Esophagus squamous epithelium (tissue), 5 donors: ENCODE results near the gene KAZN. TPM values are rescaled to one million over a fixed set of nuclear protein-coding genes. Genes with fewer than 3 reads are reported as not detected.

ENCODE experiments used
- DNase-seq: peaks from one replicate; lab custom pipeline; 2025; lab: John Stamatoyannopoulos, UW
- H3K27ac ChIP-seq, 4 donors: fragments of 200-600 bp; sonication (generic); one replicate each; pipeline ENCODE4 v1.5.1; 2016 to 2019; ENCODE audit warnings: mild to moderate bottlenecking in 1 of 4
- H3K27me3 ChIP-seq, 4 donors: fragments of 200-600 bp; sonication (generic); 1 replicate in 3 of 4; 2 replicates in 1 of 4; pipeline versions ENCODE4 v1.5.1 to v1.6.0; 2017 to 2021; ENCODE audit warnings: antibody characterized with exemption in 1 of 4
- H3K36me3 ChIP-seq, 3 donors: fragments of 200-600 bp; sonication (generic); one replicate each; pipeline ENCODE4 v1.5.1; 2016 to 2019
- H3K4me1 ChIP-seq, 3 donors: fragments of 200-600 bp; sonication (generic); one replicate each; pipeline ENCODE4 v1.5.1; 2017 to 2019
- H3K4me3 ChIP-seq, 4 donors: fragments of 200-600 bp; sonication (generic); 1 replicate in 3 of 4; 2 replicates in 1 of 4; pipeline ENCODE4 v1.5.1; 2016 to 2019; ENCODE audit warnings: mild to moderate bottlenecking in 2 of 4, moderate library complexity in 1 of 4
- H3K9me3 ChIP-seq, 3 donors: fragments of 200-600 bp; sonication (generic); one replicate each; pipeline ENCODE4 v1.5.1; 2016 to 2019
- POLR2A ChIP-seq, 4 donors: fragments of 450-650 bp; IDR thresholded peaks; one replicate each; pipeline ENCODE4 v1.6.1; 2017; ENCODE audit warnings: antibody characterized with exemption in 4 of 4, mild to moderate bottlenecking in 4 of 4, moderate library complexity in 3 of 4
- WGBS, 2 donors: methylation state at CpG; one replicate each; pipeline ENCODE4 v1.1.5; 2018; 5-methylcytosine and 5-hydroxymethylcytosine counted together
- intact Hi-C: fragments of 100-400 bp; cut with DNase I; formaldehyde crosslinking; loops from one replicate; pipeline ENCODE4 v1.15.0; 2022
- total RNA-seq, 4 donors: library from RNA; depleted of rRNA; stranded (reverse); fragments of >200 nt; gene quantifications; one replicate each; pipeline ENCODE4 v1.1.0, GENCODE V29; 2016
- TF ChIP-seq, protein P1 (sequence below), 6 experiments: fragments of 450-650 bp in 4 of 6; fragments of 200-600 bp in 2 of 6; sonication (generic) in 2 of 6; IDR thresholded peaks; one replicate each; pipeline ENCODE4 v1.5.1; 2016 to 2019; ENCODE audit warnings: antibody characterized with exemption in 6 of 6, mild to moderate bottlenecking in 4 of 6, moderate library complexity in 4 of 6
- donor health status: DM: yes; HTN: yes; CAD: no.

Gene KAZN
- total RNA-seq, 4 donors from 2014 or later = 25.0 to 54.5 (median 30.8) TPM

DNA sequence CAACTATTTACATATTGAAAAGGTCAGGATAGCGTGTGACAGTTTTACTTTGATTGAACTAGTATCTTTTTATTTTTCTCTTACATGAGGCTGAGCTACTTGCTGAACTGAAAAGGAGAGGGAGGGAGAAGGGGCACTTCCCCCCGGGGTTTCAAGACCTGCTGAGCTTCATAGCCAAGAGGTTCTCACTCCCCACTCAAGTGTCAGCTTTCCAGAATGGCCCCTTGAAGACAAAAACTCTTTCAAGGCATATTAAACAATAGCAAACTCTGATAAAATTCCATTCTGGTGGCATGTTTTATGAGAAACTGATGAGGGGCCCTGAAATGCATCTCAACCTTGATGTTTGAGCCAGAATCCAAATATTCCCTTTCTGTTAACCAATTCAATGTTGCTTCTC, 143.0 kb downstream of the KAZN start:
- H3K9me3 ChIP-seq = no peaks in the 10 kb centered on the region
- H3K4me3 ChIP-seq = no peak overlapping the region
- TF ChIP-seq, protein P1, sequence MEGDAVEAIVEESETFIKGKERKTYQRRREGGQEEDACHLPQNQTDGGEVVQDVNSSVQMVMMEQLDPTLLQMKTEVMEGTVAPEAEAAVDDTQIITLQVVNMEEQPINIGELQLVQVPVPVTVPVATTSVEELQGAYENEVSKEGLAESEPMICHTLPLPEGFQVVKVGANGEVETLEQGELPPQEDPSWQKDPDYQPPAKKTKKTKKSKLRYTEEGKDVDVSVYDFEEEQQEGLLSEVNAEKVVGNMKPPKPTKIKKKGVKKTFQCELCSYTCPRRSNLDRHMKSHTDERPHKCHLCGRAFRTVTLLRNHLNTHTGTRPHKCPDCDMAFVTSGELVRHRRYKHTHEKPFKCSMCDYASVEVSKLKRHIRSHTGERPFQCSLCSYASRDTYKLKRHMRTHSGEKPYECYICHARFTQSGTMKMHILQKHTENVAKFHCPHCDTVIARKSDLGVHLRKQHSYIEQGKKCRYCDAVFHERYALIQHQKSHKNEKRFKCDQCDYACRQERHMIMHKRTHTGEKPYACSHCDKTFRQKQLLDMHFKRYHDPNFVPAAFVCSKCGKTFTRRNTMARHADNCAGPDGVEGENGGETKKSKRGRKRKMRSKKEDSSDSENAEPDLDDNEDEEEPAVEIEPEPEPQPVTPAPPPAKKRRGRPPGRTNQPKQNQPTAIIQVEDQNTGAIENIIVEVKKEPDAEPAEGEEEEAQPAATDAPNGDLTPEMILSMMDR (IDR thresholded peaks at IDR 0.05) = no peak
- H3K36me3 ChIP-seq = no peaks in the 10 kb centered on the region
- no peak for DNase-seq
- peaks cover 14 to 46% (median 14%) of the 10 kb centered on the region in 3 donors for H3K4me1 ChIP-seq
- intact Hi-C loops = no loop called here
- peaks cover 0 to 47% (median 0%) of the 10 kb centered on the region in 4 donors for H3K27me3 ChIP-seq
- WGBS, 2 donors = 62 to 63% methylated on average over 2 of the region's 2 CpGs
- H3K27ac ChIP-seq = peak overlapping the region; percentile 65 to 86 (median 84)

DNA sequence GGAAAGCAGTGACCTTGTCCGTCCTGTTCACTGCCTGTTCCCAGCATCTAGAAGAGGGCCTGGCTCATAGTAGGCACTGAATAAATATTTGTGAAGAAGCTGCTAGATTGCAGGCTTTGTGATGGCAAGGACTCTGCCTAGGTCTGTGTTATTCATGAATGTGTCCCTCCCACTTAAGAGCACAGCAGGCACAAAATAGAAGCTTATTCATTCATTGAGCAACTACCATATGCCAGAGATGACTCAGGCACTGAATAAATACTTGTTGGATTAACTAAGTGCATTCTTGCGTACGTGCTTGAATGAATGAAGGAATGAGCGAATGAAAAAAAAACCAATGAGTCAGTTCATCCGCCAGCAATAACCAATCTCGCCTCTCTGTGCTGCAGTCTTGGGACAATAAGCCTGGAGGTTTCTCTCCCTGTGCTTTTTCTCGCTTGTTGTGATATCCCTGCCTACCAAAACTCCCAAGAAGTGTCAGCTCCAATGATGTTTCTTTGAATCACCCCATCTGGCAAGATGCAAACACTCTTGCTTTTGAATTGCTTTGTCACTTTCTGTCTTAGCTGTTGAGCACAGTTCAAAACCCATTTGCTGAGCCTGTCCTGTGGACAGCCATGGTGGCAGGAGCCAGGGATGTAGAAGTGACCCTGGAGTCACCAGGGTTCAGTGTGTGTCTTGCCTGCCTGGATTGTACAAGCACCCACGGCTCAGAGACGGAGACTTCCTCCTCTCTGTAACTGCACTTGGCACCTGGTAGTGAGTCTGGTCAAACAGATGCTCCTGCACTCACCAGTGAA, 143.9 kb downstream of the KAZN start:
- 22 to 34% methylated on average over 7 to 9 of the region's 9 CpGs for WGBS, 2 donors
- Histone ChIP-seq H3K36me3 (no peaks in the 10 kb centered on the region), H3K4me1 (peaks cover 14 to 45% (median 14%) of the 10 kb centered on the region in 3 donors), H3K27me3 (peaks cover 0 to 39% (median 0%) of the 10 kb centered on the region in 4 donors), H3K9me3 (no peaks in the 10 kb centered on the region), H3K27ac (peak overlapping the region; percentile 83 to 88 (median 86)), H3K4me3 (peak overlapping the region in 1 of 4 donors; percentile 8)
- TF ChIP-seq, protein P1 (IDR thresholded peaks at IDR 0.05) = no peak
- TF ChIP-seq POLR2A (IDR thresholded peaks at IDR 0.05) = peak in 2 of 4 donors; percentile 12 to 17
- no peak for DNase-seq
- intact Hi-C loops = no loop called here

DNA sequence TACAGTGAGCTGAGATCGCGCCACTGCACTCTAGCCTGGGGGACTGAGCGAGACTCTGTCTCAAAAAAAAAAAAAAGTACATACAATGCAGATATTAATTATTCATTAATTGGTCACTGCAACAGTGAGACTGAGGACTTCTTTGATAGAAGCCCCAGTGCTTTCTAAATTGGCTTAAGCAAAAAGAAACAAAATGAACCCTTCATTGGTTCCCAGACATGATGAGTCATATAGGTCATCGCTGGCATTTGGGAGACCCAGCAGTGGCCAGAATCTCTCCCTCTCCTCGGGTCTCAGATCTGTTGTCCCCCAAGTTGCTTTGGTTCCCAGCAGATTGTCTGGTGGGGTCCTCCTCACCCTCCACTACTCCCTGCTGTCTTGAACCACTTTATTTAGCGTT, 144.9 kb downstream of the KAZN start:
- intact Hi-C loops = no loop called here
- 89 to 93% methylated on average over 6 of the region's 6 CpGs for WGBS, 2 donors
- no peak overlapping the region for H3K4me3 ChIP-seq

DNA sequence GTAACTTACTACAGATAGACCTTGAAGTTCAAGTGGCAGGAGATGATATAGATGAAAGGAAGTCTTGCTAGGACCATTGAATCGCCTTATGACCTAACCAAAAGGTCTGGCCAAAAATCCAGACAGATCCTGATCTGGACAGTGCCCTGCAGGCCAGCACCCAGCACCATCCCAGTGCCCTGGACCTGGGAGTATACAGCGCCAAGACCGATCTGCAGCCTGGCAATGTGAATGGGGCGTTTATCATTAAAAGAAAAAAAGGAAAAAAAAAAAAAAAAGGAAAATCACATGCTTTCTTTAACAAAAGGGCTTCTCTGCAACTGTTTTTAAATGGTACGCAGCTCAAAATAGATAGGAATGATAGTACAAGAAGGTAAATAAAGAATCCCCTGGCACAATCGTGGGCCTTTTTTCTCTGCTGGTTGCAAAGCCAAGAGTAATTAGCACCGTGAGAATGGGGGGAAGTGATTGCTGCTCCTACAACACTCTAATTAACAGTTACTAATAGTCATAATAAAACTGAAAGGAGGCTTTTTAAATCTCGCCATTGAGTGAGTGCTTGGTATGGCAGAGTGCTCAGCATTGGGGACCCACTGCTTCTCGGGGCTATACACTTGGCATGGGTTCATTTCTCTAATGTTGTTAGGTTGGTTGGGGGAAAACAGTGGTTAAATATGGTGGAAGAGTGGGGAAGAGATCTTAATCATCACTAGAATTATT, 146.7 kb downstream of the KAZN start:
- Histone ChIP-seq H3K36me3 (no peaks in the 10 kb centered on the region), H3K27ac (no peak overlapping the region), H3K4me1 (peaks cover 8 to 26% (median 14%) of the 10 kb centered on the region in 3 donors), H3K27me3 (peaks cover 0 to 16% (median 0%) of the 10 kb centered on the region in 4 donors), H3K9me3 (no peaks in the 10 kb centered on the region), H3K4me3 (no peak overlapping the region)
- intact Hi-C loops = no loop called here
- no peak for TF ChIP-seq POLR2A (IDR thresholded peaks at IDR 0.05)
- TF ChIP-seq, protein P1 (IDR thresholded peaks at IDR 0.05) = no peak
- DNase-seq = no peak
- WGBS, 2 donors = 54 to 76% methylated on average over 8 to 9 of the region's 9 CpGs

More for the DNA sequence above, 144.9 kb downstream of the KAZN start:
- Histone ChIP-seq H3K36me3 (no peaks in the 10 kb centered on the region), H3K9me3 (no peaks in the 10 kb centered on the region), H3K27ac (peak overlapping the region in 2 of 4 donors; percentile 85 to 86), H3K4me1 (peaks cover 10 to 36% (median 14%) of the 10 kb centered on the region in 3 donors), H3K27me3 (peaks cover 0 to 30% (median 0%) of the 10 kb centered on the region in 4 donors)
- DNase-seq = no peak
- TF ChIP-seq, protein P1 (IDR thresholded peaks at IDR 0.05) = no peak
- TF ChIP-seq POLR2A (IDR thresholded peaks at IDR 0.05) = no peak

DNA sequence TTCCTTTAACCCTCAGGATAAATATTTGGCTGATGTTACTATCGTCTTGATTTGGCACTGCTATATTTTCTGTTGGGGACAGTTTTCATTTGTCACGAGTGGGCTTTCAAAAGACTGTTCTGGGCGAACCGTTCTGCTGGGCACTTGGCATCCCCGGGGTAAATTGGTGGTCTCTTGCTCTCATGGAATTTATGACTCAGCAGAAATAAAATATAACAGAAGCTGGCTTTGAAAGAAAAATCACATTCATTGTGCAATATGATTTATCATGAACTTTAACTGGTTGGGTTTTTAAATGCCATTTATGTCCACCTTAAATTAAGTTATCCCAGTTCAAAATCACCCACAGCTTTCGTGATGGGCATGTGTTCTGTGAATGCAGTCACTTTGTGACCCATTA, 147.3 kb downstream of the KAZN start:
- Histone ChIP-seq H3K9me3 (no peaks in the 10 kb centered on the region), H3K27me3 (peaks cover 0 to 10% (median 0%) of the 10 kb centered on the region in 4 donors), H3K27ac (no peak overlapping the region), H3K4me1 (peaks cover 8 to 25% (median 14%) of the 10 kb centered on the region in 3 donors), H3K4me3 (no peak overlapping the region), H3K36me3 (no peaks in the 10 kb centered on the region)
- no peak for DNase-seq
- WGBS, 2 donors = 45 to 50% methylated on average over 6 of the region's 6 CpGs
- intact Hi-C loops = no loop called here
- TF ChIP-seq, protein P1 (IDR thresholded peaks at IDR 0.05) = no peak
- TF ChIP-seq POLR2A (IDR thresholded peaks at IDR 0.05) = no peak
